C4-2B (cell line): ENCODE results near the gene RFPL2.

Experiments
- ZFX ChIP-seq: fragments of 450-650 bp; IDR thresholded peaks from 2 replicates; pipeline ENCODE4 v1.6.1; 2017
- TF ChIP-seq, protein P1 (sequence below): fragments of 450-650 bp; conservative IDR thresholded peaks from 2 replicates; pipeline ENCODE4 v1.5.1; 2017; ENCODE audit warnings: mild to moderate bottlenecking

DNA sequence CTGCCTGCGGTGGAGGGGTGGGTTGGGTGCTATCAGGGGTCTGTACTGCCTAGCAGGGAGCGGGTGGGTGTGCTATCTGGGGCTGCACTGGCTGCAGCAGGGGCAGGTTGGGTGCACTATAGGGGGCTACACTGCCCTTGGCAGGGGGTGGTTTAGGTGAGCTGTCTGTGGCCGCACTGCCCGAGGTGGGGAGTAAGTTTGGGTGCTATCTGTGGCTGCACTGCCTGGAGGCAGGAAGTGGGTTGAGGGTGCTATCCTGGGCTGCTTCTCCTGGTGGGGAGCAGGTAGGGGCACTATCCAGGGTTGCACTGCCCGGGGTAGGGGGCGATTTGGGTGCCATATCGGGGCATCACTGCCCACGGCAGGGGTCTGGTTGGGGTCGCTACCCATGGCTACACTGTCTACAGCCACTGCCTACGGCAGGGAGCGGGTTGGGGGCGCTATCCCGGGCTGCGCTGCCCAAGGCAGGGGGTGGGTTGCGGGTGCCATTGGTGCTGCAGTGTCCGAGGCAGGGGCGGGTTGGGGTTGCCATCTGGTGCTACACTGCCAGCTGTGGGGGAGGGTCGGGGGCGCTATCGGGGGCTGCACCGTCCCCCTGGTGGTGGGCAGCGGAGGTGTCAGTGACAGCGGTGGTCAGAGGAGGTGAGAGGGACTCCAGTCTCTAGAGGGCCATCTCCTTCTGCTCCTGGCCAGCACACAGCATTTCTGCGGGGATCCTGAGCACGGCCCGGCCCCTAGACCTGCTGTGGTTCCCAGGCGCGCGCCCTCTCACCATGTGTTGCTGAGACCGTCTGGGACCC lies 1.3 kb upstream of the RFPL2 start:
- TF ChIP-seq, protein P1, sequence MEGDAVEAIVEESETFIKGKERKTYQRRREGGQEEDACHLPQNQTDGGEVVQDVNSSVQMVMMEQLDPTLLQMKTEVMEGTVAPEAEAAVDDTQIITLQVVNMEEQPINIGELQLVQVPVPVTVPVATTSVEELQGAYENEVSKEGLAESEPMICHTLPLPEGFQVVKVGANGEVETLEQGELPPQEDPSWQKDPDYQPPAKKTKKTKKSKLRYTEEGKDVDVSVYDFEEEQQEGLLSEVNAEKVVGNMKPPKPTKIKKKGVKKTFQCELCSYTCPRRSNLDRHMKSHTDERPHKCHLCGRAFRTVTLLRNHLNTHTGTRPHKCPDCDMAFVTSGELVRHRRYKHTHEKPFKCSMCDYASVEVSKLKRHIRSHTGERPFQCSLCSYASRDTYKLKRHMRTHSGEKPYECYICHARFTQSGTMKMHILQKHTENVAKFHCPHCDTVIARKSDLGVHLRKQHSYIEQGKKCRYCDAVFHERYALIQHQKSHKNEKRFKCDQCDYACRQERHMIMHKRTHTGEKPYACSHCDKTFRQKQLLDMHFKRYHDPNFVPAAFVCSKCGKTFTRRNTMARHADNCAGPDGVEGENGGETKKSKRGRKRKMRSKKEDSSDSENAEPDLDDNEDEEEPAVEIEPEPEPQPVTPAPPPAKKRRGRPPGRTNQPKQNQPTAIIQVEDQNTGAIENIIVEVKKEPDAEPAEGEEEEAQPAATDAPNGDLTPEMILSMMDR, result no peak
- no peak for TF ChIP-seq ZFX
